GM23338 (cell line): ENCODE data around the gene FOXI1. TPM values are rescaled to one million over a fixed set of nuclear protein-coding genes. Genes with fewer than 3 reads are reported as not detected.

Source experiments
- ATAC-seq: fragments of 200-7000 bp; cut with Tn5 transposase; 3 replicates; pipeline ENCODE4 v1.9.1; 2020
- DNase-seq: peaks from one replicate; pipeline ENCODE4 v3.0.0-alpha.2; 2015; ENCODE audit warnings: low spot score
- H2AFZ ChIP-seq: fragments of 200-600 bp; sonication (generic); 2 replicates; pipeline ENCODE4 v1.8.0; 2016; ENCODE audit warnings: antibody characterized with exemption, mild to moderate bottlenecking, moderate library complexity
- H3F3A ChIP-seq: fragments of 200-600 bp; sonication (generic); replicated peaks from 2 replicates; pipeline ENCODE4 v1.8.0; 2017; ENCODE audit warnings: antibody characterized with exemption, mixed run types, low read depth
- H3K27ac ChIP-seq: fragments of 200-600 bp; sonication (generic); 2 replicates; pipeline ENCODE4 v1.6.1; 2016; ENCODE audit warnings: low read depth
- H3K27me3 ChIP-seq: fragments of 200-600 bp; sonication (generic); 2 replicates; pipeline ENCODE4 v1.8.0; 2016; ENCODE audit warnings: mild to moderate bottlenecking, mixed run types, moderate library complexity; ENCODE audit not compliant: insufficient read depth
- H3K36me3 ChIP-seq: fragments of 200-600 bp; sonication (generic); 2 replicates; pipeline ENCODE4 v1.8.0; 2016; ENCODE audit warnings: mild to moderate bottlenecking; ENCODE audit not compliant: insufficient read depth
- H3K4me1 ChIP-seq: fragments of 200-600 bp; sonication (generic); 2 replicates; pipeline ENCODE4 v1.8.0; 2016; ENCODE audit warnings: mild to moderate bottlenecking, moderate library complexity; ENCODE audit not compliant: insufficient read depth
- H3K4me2 ChIP-seq: fragments of 200-600 bp; sonication (generic); 2 replicates; pipeline ENCODE4 v1.7.1; 2017; ENCODE audit warnings: mixed run types
- H3K4me3 ChIP-seq: fragments of 200-600 bp; sonication (generic); 2 replicates; pipeline ENCODE4 v1.6.1; 2016; ENCODE audit warnings: mixed run types
- H3K79me2 ChIP-seq: fragments of 200-600 bp; sonication (generic); replicated peaks from 2 replicates; pipeline ENCODE4 v1.8.0; 2017; ENCODE audit warnings: mild to moderate bottlenecking; ENCODE audit not compliant: insufficient read depth
- H3K9me2 ChIP-seq: fragments of 200-600 bp; sonication (generic); 2 replicates; pipeline ENCODE4 v1.8.0; 2017; ENCODE audit not compliant: insufficient read depth
- H4K20me1 ChIP-seq: fragments of 200-600 bp; sonication (generic); replicated peaks from 2 replicates; pipeline ENCODE4 v1.8.0; 2017; ENCODE audit warnings: mild to moderate bottlenecking; ENCODE audit not compliant: insufficient read depth
- H3K27ac Mint-ChIP-seq: 2 replicates; pipeline ENCODE4 v1.8.0; 2020; ENCODE audit warnings: inconsistent platforms, mild to moderate bottlenecking, moderate library complexity, mixed read lengths
- H3K27me3 Mint-ChIP-seq: 3 replicates; pipeline ENCODE4 v1.8.0; 2022; ENCODE audit warnings: low read depth, mild to moderate bottlenecking, moderate library complexity, mixed read lengths, inconsistent platforms; ENCODE audit not compliant: insufficient read depth, poor library complexity
- H3K36me3 Mint-ChIP-seq: 3 replicates; pipeline ENCODE4 v1.8.0; 2021; ENCODE audit warnings: low read depth, mild to moderate bottlenecking, inconsistent platforms, moderate library complexity, mixed read lengths
- H3K4me1 Mint-ChIP-seq: 3 replicates; pipeline ENCODE4 v1.8.0; 2020; ENCODE audit warnings: mild to moderate bottlenecking, inconsistent platforms, mixed read lengths
- H3K4me3 Mint-ChIP-seq: 3 replicates; pipeline ENCODE4 v1.8.0; 2021; ENCODE audit warnings: moderate library complexity, mild to moderate bottlenecking, inconsistent platforms, mixed read lengths
- H3K9me3 Mint-ChIP-seq: 3 replicates; pipeline ENCODE4 v1.8.0; 2020; ENCODE audit warnings: moderate library complexity, mild to moderate bottlenecking, inconsistent platforms, mixed read lengths
- EZH2 ChIP-seq: fragments of 200-600 bp; sonication (generic); IDR thresholded peaks from one replicate; pipeline ENCODE4 v1.8.0; 2017; ENCODE audit warnings: antibody characterized with exemption, mild to moderate bottlenecking, low read depth; ENCODE audit not compliant: unreplicated experiment
- JUNB ChIP-seq: IDR thresholded peaks from one replicate; pipeline ENCODE4 v1.6.1; 2016; ENCODE audit warnings: antibody characterized with exemption; ENCODE audit not compliant: unreplicated experiment
- ZNF114 ChIP-seq: fragments of 250-450 bp; sonication (Bioruptor Pico); IDR thresholded peaks from 2 replicates; pipeline ENCODE4 v1.5.0; 2020; ENCODE audit warnings: mild to moderate bottlenecking, moderate library complexity
- polyA plus RNA-seq: library from polyadenylated mRNA; unstranded; fragments of >200 nt; fragmentation: Nextera tagmentation; extraction: Ambion mirVana; gene quantifications from 2 replicates; pipeline ENCODE4 v1.2.1, GENCODE V29; 2016
- total RNA-seq: library from RNA; depleted of rRNA; stranded (reverse); fragments of >200 nt; shearing (Covaris generic); gene quantifications from 2 replicates; pipeline ENCODE4 v1.2.3, GENCODE V29; 2014
- TF ChIP-seq, protein P1 (sequence below): IDR thresholded peaks from one replicate; pipeline ENCODE4 v1.6.1; 2018; ENCODE audit warnings: antibody characterized with exemption; ENCODE audit not compliant: unreplicated experiment
- TF ChIP-seq, protein P2 (sequence below): IDR thresholded peaks from 2 replicates; pipeline ENCODE4 v1.6.1; 2016; ENCODE audit warnings: antibody characterized with exemption
- TF ChIP-seq, protein P3 (sequence below): fragments of 250-450 bp; sonication (Bioruptor Pico); IDR thresholded peaks from 2 replicates; pipeline ENCODE4 v1.5.0; 2020; ENCODE audit warnings: mild to moderate bottlenecking, moderate library complexity

FOXI1 gene
- total and polyA plus RNA-seq, 2 experiments from 2014 or later: not detected

DNA sequence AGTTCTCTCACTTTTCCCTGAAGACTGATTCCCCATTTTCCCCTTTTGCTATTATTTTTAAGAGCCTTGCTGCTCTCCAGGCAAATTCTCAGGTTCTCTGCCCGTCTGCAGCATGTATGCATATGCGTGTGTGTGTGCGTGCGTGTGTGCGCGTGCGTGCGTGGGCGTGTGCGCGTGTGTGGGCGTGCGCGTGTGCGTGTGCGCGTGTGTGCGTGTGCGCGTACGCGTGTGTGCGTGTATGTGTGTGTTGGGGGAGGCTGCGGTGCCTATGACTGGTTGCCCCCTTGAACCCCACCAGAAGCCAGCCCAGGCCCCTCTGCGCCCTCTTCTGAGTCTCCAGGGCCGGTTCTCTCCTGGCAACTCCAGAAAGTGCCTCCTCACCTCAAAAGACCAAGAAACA lies 987 bp upstream of the FOXI1 start (continued):
- TF ChIP-seq ZNF114 (CRISPR knock-in tag) (no peak), JUNB (no peak), EZH2 (no peak)
- TF ChIP-seq, protein P1, sequence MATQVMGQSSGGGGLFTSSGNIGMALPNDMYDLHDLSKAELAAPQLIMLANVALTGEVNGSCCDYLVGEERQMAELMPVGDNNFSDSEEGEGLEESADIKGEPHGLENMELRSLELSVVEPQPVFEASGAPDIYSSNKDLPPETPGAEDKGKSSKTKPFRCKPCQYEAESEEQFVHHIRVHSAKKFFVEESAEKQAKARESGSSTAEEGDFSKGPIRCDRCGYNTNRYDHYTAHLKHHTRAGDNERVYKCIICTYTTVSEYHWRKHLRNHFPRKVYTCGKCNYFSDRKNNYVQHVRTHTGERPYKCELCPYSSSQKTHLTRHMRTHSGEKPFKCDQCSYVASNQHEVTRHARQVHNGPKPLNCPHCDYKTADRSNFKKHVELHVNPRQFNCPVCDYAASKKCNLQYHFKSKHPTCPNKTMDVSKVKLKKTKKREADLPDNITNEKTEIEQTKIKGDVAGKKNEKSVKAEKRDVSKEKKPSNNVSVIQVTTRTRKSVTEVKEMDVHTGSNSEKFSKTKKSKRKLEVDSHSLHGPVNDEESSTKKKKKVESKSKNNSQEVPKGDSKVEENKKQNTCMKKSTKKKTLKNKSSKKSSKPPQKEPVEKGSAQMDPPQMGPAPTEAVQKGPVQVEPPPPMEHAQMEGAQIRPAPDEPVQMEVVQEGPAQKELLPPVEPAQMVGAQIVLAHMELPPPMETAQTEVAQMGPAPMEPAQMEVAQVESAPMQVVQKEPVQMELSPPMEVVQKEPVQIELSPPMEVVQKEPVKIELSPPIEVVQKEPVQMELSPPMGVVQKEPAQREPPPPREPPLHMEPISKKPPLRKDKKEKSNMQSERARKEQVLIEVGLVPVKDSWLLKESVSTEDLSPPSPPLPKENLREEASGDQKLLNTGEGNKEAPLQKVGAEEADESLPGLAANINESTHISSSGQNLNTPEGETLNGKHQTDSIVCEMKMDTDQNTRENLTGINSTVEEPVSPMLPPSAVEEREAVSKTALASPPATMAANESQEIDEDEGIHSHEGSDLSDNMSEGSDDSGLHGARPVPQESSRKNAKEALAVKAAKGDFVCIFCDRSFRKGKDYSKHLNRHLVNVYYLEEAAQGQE: no peak
- TF ChIP-seq, protein P2, sequence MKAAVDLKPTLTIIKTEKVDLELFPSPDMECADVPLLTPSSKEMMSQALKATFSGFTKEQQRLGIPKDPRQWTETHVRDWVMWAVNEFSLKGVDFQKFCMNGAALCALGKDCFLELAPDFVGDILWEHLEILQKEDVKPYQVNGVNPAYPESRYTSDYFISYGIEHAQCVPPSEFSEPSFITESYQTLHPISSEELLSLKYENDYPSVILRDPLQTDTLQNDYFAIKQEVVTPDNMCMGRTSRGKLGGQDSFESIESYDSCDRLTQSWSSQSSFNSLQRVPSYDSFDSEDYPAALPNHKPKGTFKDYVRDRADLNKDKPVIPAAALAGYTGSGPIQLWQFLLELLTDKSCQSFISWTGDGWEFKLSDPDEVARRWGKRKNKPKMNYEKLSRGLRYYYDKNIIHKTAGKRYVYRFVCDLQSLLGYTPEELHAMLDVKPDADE: no peak

DNA sequence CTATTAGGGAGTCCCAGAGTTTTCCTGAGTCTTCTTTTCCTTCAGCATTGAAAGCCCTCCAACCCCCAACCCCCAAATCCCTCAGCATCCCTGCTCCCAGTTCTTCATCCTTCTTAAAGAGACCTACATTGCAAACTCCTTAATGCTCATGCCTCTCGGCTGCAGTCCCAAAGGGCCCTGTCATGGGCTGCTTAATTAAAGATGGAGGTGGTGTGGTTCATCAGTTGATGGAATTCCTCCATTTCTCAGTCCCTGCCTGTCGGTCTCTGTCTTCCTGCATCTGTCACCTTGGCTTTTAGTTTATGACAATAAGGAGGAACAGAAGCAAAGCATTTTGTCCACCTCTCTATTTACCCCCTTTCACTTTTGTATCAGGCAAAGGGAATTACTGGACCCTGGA lies 2.0 kb downstream of the FOXI1 start:
- Histone ChIP-seq H3K4me1 (0 out of 2 replicates have a peak, but pooled peaks cover under 1% of the 10 kb centered on the region), H3K9me2 (peaks cover 6% of the 10 kb centered on the region; the same call in 1 of the 2 replicates), H4K20me1 (no peaks in the 10 kb centered on the region), H3K4me2 (no peak overlapping the region), H3K27me3 (no peaks in the 10 kb centered on the region), H3K27ac (no peak overlapping the region), H2AFZ (no peak overlapping the region), H3K79me2 (no peaks in the 10 kb centered on the region), H3F3A (no peaks in the 10 kb centered on the region), H3K4me3 (no peak overlapping the region), H3K36me3 (no peaks in the 10 kb centered on the region)
- H3K4me1 Mint-ChIP-seq: peaks cover 20% of the 10 kb centered on the region
- H3K27me3 Mint-ChIP-seq: peaks cover 12% of the 10 kb centered on the region
- H3K9me3 Mint-ChIP-seq: no peaks in the 10 kb centered on the region
- no peak for TF ChIP-seq ZNF114 (CRISPR knock-in tag)
- TF ChIP-seq, protein P3, sequence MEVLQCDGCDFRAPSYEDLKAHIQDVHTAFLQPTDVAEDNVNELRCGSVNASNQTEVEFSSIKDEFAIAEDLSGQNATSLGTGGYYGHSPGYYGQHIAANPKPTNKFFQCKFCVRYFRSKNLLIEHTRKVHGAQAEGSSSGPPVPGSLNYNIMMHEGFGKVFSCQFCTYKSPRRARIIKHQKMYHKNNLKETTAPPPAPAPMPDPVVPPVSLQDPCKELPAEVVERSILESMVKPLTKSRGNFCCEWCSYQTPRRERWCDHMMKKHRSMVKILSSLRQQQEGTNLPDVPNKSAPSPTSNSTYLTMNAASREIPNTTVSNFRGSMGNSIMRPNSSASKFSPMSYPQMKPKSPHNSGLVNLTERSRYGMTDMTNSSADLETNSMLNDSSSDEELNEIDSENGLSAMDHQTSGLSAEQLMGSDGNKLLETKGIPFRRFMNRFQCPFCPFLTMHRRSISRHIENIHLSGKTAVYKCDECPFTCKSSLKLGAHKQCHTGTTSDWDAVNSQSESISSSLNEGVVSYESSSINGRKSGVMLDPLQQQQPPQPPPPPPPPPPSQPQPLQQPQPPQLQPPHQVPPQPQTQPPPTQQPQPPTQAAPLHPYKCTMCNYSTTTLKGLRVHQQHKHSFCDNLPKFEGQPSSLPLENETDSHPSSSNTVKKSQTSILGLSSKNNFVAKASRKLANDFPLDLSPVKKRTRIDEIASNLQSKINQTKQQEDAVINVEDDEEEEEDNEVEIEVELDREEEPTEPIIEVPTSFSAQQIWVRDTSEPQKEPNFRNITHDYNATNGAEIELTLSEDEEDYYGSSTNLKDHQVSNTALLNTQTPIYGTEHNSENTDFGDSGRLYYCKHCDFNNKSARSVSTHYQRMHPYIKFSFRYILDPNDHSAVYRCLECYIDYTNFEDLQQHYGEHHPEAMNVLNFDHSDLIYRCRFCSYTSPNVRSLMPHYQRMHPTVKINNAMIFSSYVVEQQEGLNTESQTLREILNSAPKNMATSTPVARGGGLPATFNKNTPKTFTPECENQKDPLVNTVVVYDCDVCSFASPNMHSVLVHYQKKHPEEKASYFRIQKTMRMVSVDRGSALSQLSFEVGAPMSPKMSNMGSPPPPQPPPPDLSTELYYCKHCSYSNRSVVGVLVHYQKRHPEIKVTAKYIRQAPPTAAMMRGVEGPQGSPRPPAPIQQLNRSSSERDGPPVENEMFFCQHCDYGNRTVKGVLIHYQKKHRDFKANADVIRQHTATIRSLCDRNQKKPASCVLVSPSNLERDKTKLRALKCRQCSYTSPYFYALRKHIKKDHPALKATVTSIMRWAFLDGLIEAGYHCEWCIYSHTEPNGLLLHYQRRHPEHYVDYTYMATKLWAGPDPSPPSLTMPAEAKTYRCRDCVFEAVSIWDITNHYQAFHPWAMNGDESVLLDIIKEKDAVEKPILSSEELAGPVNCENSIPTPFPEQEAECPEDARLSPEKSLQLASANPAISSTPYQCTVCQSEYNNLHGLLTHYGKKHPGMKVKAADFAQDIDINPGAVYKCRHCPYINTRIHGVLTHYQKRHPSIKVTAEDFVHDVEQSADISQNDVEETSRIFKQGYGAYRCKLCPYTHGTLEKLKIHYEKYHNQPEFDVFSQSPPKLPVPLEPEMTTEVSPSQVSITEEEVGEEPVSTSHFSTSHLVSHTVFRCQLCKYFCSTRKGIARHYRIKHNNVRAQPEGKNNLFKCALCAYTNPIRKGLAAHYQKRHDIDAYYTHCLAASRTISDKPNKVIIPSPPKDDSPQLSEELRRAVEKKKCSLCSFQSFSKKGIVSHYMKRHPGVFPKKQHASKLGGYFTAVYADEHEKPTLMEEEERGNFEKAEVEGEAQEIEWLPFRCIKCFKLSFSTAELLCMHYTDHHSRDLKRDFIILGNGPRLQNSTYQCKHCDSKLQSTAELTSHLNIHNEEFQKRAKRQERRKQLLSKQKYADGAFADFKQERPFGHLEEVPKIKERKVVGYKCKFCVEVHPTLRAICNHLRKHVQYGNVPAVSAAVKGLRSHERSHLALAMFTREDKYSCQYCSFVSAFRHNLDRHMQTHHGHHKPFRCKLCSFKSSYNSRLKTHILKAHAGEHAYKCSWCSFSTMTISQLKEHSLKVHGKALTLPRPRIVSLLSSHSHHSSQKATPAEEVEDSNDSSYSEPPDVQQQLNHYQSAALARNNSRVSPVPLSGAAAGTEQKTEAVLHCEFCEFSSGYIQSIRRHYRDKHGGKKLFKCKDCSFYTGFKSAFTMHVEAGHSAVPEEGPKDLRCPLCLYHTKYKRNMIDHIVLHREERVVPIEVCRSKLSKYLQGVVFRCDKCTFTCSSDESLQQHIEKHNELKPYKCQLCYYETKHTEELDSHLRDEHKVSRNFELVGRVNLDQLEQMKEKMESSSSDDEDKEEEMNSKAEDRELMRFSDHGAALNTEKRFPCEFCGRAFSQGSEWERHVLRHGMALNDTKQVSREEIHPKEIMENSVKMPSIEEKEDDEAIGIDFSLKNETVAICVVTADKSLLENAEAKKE (CRISPR knock-in tag): no peak
- no peak for ATAC-seq
- no peak overlapping the region for H3K4me3 Mint-ChIP-seq
- H3K36me3 Mint-ChIP-seq: no peaks in the 10 kb centered on the region; the same call in 2 of the 3 replicates
- H3K27ac Mint-ChIP-seq: no peak overlapping the region
- no peak for DNase-seq
